Stimulated activated CD4-positive, alpha-beta T cell treated with anti-CD3 and anti-CD28 coated beads, Interleukin-12 subunit alpha, Interleukin-12 subunit beta, amount 100 ng/mL, for 4 hours (primary cell): Measurements from ENCODE around the gene COL27A1.
"Not testable (repeated sequence)": the region's sequence is repeated elsewhere in the genome, so short reads cannot be mapped to it uniquely, and the experiment has no call there.

Source experiments
- DNase-seq: peaks from one replicate; pipeline ENCODE4 v3.0.0-alpha.2; 2020

Gene COL27A1

GRCh38 chr9:114311571-114312512 lies 156.5 kb downstream of the COL27A1 start:
- DNase-seq = no peak

GRCh38 chr9:114312513-114312875 lies 157.2 kb downstream of the COL27A1 start:
- DNase-seq = no peak

GRCh38 chr9:114313186-114313585 lies 157.8 kb downstream of the COL27A1 start:
- no peak for DNase-seq

GRCh38 chr9:114314256-114314867 lies 159.0 kb downstream of the COL27A1 start:
- DNase-seq = no peak

- no peak for DNase-seq
Measured at GRCh38 chr9:114314881-114315722, 159.8 kb downstream of the COL27A1 start.

GRCh38 chr9:114315723-114316363 lies 160.5 kb downstream of the COL27A1 start:
- no peak for DNase-seq

- DNase-seq = no peak
Measured at GRCh38 chr9:114316605-114317230, 161.4 kb downstream of the COL27A1 start.

GRCh38 chr9:114317665-114318357 lies 162.5 kb downstream of the COL27A1 start:
- DNase-seq = no peak

- no peak for DNase-seq
Measured at GRCh38 chr9:114318416-114318815, 163.1 kb downstream of the COL27A1 start.

- DNase-seq = no peak
Measured at GRCh38 chr9:114319147-114319546, 163.8 kb downstream of the COL27A1 start.

- DNase-seq = not testable (repeated sequence)
Measured at GRCh38 chr9:114320710-114321109, 165.4 kb downstream of the COL27A1 start.

- DNase-seq = no peak
Measured at GRCh38 chr9:114321759-114322158, 166.4 kb downstream of the COL27A1 start.

- not testable (repeated sequence) for DNase-seq
Measured at GRCh38 chr9:114322160-114322818, 167.0 kb downstream of the COL27A1 start.

GRCh38 chr9:114322831-114323531 lies 167.6 kb downstream of the COL27A1 start, which contains the start of gene ORM1:
TSS of gene ORM1 (plus strand) at chr9:114323098. CDS start at chr9:114323134, 36 bp downstream.
- DNase-seq = not testable (repeated sequence)

GRCh38 chr9:114323849-114324248 lies 168.5 kb downstream of the COL27A1 start:
- not testable (repeated sequence) for DNase-seq

- no peak for DNase-seq
Measured at GRCh38 chr9:114324492-114324891, 169.2 kb downstream of the COL27A1 start.

GRCh38 chr9:114324965-114325364 lies 169.6 kb downstream of the COL27A1 start:
- DNase-seq = not testable (repeated sequence)

- DNase-seq = not testable (repeated sequence)
Measured at GRCh38 chr9:114325684-114326254, 170.4 kb downstream of the COL27A1 start.

- no peak for DNase-seq
Measured at GRCh38 chr9:114327749-114328148, 172.4 kb downstream of the COL27A1 start.

GRCh38 chr9:114328357-114328820 lies 173.1 kb downstream of the COL27A1 start:
- not testable (repeated sequence) for DNase-seq
